ENCODE measurements around the gene PRAMEF5.
"Not testable (repeated sequence)": the region's sequence is repeated elsewhere in the genome, so short reads cannot be mapped to it uniquely, and the experiment has no call there.

PRAMEF5 gene

DNA sequence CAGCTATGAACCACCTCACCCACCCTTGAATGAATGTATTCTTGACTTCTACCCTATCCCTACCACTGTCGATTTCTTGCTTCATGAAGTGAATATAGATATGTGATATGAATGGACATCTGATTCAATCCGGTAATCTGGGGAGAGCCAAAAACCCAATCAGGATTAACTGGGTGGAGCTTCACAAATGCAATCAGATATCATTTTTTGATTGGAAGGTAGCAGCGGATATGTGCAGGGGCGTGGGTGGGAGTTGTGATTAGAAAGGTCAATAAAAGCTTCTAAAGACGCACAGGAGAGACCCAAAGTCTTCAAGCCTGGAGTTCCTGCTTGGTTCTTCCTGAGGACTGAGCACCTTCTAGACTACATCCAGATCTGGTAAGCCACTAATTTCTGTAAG, at the start of gene PRAMEF5:
Gene PRAMEF5, plus strand, starts transcription at position 301 of the 400 bp plus-strand sequence. CDS start 5,071 bp downstream, outside the sequence.
- not testable (repeated sequence) for DNase-seq

GRCh38 chr1:13208712-13209111, 45.3 kb upstream of the PRAMEF5 start:
- not testable (repeated sequence) for DNase-seq

- DNase-seq = not testable (repeated sequence)
Measured at GRCh38 chr1:13216619-13217018, 37.4 kb upstream of the PRAMEF5 start.

DNA sequence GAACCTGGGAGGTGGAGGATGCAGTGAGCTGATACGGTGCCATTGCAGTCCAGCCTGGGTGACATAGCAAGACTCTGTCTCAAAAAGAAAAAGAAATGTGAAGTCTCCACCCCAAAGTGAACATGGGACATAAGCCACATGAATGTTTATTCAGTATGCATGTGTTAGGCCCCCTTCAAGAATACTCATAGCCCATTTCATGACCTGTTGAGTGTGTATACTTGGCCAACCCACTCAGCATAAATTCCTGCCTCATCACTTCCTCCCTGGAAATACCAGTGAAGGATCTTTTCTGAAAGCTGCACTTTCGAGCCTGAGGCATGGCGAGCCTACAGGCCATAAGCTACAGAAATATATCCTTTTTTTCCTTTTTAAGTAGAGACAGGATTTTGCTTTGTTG, 34.8 kb upstream of the PRAMEF5 start:
- not testable (repeated sequence) for DNase-seq

DNA sequence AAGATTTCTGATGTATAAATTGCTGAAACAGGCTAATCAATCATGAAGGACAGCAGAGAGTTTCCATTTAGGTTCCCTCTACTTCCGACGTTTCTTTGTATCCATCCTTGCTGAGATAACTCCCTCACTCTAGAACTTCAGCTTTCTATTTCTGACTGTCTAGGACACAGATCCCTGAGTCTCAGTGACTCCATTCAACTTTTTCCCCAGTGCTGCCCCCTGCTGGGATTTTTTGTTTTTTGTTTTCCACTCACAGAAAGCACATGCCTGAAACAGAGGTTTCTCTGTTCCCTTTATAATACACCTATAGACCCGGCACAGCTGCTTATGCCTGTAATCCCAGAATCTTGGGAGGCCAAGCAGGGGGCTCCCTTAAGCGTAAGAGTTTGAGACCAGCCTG, 31.2 kb upstream of the PRAMEF5 start:
- not testable (repeated sequence) for DNase-seq

GRCh38 chr1:13224480-13225060, 29.4 kb upstream of the PRAMEF5 start:
- DNase-seq = no peak

DNA sequence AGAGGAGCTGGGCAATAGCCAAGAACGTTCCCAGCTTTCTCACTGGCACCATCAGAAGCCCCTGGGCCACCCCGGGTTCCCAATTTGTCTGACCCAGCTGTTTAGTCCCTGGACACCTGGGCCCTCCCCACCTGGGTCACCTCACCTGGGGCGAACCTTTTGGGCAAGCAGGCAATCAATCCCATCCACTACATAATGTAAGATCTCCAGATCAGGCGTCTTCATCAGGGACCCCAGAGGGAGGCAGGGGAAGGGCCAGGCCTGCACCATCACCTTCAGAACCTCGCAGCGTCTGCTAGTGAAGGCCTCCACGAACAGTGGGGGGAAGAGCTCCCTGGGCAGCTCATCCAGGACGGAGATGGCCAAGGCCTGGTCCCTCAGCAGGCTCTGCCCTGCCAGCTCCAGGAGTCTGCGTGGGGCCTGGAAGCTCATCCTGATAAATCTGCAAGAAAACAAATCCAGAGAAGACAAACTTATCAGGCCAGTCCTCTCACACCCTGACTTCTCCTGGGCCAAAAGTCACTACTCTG, 28.3 kb upstream of the PRAMEF5 start, which contains the start of gene PRAMEF18:
Gene PRAMEF18, minus strand, starts transcription at position 480 of the 530 bp plus-strand sequence. Its CDS starts 48 bp downstream, at position 432.
- DNase-seq = not testable (repeated sequence)

DNA sequence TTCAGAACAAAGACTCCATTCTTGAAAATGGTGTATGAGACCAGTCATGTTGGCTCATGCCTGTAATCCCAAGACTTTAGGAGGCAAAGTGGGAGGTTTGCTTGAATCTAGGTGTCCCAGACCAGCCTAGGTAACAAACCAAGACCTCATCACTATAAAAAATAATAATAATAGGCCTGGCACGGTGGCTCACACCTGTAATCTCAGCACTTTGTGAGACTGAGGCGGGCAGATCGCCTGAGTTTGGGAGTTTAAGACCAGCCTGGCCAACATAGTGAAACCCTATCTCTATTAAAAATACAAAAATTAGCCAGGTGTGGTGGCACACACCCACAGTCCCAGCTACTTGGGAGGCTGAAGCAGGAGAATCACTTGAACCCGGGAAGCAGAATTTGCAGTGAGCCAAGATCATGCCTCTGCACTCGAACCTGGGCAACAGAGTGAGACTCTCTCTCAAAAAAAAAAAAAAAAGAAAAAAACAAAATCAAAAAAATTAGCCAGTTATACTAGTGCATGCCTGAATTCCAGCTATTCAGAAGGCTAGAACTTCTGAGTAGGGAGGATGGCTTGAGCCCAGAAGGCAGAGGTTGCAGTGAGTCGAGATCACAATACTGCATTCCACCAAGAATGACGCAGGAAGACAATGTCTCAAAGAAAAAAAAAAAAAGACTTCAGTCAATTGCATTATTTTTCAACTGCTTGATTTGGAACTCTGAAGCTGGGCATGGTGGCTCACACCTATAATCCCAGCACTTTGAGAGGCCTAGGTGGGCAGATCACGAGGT, 26.5 kb upstream of the PRAMEF5 start:
- DNase-seq = not testable (repeated sequence)

GRCh38 chr1:13228343-13228781, 25.6 kb upstream of the PRAMEF5 start:
- no peak for DNase-seq

DNA sequence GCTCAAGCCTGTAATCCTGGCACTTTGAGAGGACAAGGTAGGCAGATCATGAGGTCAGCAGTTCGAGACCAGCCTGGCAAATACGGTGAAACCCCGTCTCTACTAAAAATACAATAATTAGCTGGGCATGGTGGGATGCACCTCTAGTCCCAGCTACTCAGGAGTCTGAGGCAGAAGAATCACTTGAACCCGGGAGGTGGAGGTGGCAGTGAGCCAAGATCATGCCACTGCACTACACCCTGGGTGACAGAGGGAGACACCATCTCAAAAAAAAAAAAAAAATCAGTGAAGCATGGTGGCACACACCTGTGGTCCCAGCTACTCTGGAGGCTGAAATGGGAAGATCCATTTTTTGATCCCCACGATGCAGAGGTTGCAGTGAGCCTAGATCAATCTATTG, 23.9 kb upstream of the PRAMEF5 start:
- not testable (repeated sequence) for DNase-seq

GRCh38 chr1:13230601-13231000, 23.4 kb upstream of the PRAMEF5 start:
- DNase-seq = not testable (repeated sequence)

DNA sequence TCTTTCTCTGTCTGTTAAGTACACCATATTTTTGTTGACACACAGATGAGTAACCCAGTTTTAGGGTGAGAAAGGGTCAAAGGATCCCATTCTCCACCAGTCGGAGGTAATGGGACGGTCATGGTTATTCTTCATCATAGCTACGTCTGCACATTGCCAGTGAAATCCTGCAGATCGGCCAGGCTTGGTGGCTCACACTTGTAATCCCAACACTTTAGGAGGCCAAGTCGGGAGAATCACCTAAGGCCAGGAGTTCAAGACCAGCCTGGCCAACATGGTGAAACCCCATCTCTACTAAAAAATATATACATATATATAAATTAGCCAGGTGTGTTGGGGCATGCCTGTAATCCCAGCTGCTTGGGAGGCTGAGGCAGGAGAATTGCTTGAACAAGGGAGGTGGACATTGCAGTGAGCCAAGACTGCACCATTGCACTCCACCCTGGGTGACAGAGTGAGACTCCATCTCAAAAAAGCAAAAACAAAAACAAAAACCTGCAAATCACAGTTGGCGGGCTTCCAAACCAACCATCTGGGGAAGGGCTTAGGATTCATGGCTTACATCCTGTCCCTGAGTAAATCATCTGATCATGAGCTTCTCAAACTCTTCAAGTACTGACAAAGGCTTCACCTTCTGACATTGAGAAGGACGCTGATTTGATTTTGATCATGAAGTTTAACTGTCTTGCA, 22.8 kb upstream of the PRAMEF5 start:
- not testable (repeated sequence) for DNase-seq

DNA sequence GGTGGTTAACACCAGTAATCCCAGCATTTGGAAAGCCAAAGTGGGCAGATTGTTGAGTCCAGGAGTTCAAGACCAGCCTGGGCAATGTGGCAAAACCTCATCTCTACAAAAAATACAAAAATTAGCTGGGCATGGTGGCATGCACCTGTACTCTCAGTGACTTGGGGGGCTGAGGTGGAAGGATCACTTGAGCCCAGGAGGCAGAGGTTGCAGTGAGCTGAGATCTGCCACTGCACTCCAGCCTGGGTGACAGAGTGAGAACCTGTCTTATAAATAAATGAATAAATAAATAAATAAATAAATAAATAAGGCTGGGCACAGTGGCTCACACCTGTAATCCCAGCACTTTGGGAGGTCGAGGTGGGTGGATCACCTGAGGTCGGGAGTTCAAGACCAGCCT, 21.9 kb upstream of the PRAMEF5 start:
- not testable (repeated sequence) for DNase-seq

- DNase-seq = not testable (repeated sequence)
Measured at GRCh38 chr1:13234057-13234456, 19.9 kb upstream of the PRAMEF5 start.

DNA sequence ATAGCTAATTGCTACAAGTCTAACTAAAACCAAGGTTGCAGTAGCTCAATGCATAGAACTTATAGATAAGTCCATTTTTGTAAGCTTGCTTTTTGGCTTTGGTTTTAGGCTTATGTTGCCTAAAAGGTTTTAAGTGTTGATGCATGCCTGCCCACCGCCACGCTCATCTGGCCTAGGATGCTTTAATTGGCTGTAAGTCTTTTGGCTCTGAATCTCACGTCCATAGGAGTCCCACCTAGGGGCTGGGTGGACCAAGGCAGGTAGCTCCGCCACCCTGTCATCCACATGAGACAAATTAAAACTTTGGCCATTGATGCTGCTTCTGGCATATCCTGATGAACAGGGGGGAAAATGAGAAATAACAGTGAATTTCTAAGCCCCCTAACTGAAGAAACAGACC, 16.4 kb upstream of the PRAMEF5 start:
- DNase-seq = not testable (repeated sequence)

DNA sequence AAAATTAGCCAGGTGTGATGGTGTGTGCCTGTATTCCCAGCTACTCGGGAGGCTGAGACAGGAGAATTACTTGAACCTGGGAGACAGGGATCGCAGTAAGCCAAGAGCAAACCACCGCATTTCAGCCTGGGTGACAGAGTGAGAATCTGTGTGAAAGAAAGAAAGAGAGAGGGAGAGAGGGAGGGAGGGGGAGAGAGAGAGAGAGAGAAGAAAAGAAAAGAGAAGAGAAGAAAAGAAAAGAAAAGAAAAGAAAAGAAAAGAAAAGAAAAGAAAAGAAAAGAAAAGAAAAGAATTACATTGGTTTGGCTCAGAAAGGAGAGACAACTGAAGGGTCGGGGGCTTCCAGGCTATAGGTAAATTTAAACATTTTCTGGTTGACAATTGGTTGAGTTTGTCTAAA, 14.4 kb upstream of the PRAMEF5 start:
- DNase-seq = not testable (repeated sequence)

- DNase-seq = not testable (repeated sequence)
Measured at GRCh38 chr1:13243536-13244263, 10.3 kb upstream of the PRAMEF5 start.

GRCh38 chr1:13245841-13246553, 8.0 kb upstream of the PRAMEF5 start:
- DNase-seq = not testable (repeated sequence)

DNA sequence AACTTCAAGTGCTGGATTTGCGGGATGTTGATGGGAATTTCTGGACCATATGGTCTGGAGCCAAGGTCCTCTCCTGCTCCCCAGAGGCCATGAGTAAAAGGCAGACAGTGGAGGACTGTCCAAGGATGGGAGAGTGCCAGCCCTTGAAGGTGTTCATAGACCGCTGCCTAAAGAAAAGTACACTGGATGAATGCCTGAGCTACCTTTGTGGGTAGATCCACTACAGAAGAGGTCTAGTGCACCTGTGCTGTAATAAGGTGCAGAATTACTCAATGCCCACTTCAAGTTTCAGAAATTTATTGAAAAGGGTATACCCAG, 7.5 kb upstream of the PRAMEF5 start:
- DNase-seq = not testable (repeated sequence)

GRCh38 chr1:13247122-13247521, 6.9 kb upstream of the PRAMEF5 start:
- DNase-seq = not testable (repeated sequence)

DNA sequence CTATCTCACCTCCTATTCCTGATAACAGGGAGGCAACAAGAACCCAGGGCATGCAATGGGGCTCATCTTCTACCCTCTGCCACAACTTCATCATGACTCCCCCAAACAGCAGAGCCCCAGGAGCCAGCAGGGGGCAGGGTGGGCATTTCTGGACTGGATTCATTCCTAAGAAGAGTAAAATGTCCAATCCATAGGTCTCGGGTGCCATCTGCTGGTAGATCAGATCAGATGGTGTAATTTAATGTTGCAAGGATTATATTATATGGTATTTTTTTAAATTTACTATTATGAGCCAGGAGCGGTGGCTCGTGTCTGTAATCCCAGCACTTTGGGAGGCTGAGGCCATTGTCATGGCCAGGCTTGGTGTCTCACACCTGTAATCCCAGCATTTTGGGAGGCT, 11.1 kb downstream of the PRAMEF5 start:
- not testable (repeated sequence) for DNase-seq

DNA sequence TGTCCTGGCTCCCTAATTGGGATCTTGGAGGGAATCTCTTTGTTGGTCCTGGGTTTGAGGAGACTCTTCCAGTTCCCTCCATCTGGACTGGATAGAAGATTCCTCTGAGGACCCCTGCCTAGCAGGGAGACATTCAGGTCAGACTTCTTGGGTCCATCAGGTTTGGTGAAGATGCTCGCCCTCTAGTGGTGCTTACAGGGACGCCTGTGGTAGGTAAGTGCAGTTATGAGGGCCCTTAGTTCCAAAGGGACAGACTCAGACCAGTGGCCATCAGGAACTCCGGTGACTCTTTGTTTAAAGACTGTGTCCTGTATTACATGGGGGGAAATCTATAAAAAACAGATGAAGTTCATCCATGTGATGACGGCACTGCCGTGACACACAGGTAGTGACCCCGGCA, 23.0 kb downstream of the PRAMEF5 start:
- DNase-seq = not testable (repeated sequence)
